Kidney (tissue), 14 donors: ENCODE measurements around the gene ELMOD2. TPM values are rescaled to one million over a fixed set of nuclear protein-coding genes. Genes with fewer than 3 reads are reported as not detected.
"Not testable (repeated sequence)": the region's sequence is repeated elsewhere in the genome, so short reads cannot be mapped to it uniquely, and the experiment has no call there.

Experiments
- DNase-seq, 5 donors: peaks; one replicate each; pipeline ENCODE4 v3.0.0-alpha.2; 2013 to 2020
- FAIRE-seq: peaks from 2 replicates; lab custom pipeline; 2012; peaks lifted over from hg19 to GRCh38; lab: Jason Lieb, UNC
- H3K27ac ChIP-seq, 2 donors: one replicate each; pipeline ENCODE4 v1.7.0; 2013; ENCODE audit warnings: low read depth in 2 of 2, low read length in 2 of 2, inconsistent platforms in 1 of 2
- H3K27me3 ChIP-seq: one replicate; pipeline ENCODE4 v1.7.1; 2013; ENCODE audit warnings: low read length, inconsistent platforms; ENCODE audit not compliant: control insufficient read depth, insufficient read depth
- H3K36me3 ChIP-seq, 3 donors: one replicate each; pipeline versions ENCODE4 v1.7.0 to v1.7.1; 2013; ENCODE audit warnings: low read length in 3 of 3, control low read depth in 1 of 3, inconsistent platforms in 1 of 3; ENCODE audit not compliant: insufficient read depth in 3 of 3, control insufficient read depth in 2 of 3
- H3K4me1 ChIP-seq, 3 donors: one replicate each; pipeline versions ENCODE4 v1.7.0 to v1.7.1; 2013; ENCODE audit warnings: low read length in 3 of 3, inconsistent platforms in 1 of 3, low read depth in 1 of 3; ENCODE audit not compliant: control insufficient read depth in 2 of 3, insufficient read depth in 2 of 3
- H3K4me3 ChIP-seq, 3 donors: one replicate each; pipeline versions ENCODE4 v1.7.0 to v1.8.1; 2013; ENCODE audit warnings: low read length in 3 of 3, control low read depth in 1 of 3, inconsistent platforms in 1 of 3
- H3K9ac ChIP-seq, 3 donors: one replicate each; pipeline versions ENCODE4 v1.7.0 to v1.7.1; 2013; ENCODE audit warnings: low read length in 3 of 3, control low read depth in 1 of 3, inconsistent platforms in 1 of 3
- H3K9me3 ChIP-seq, 3 donors: one replicate each; pipeline versions ENCODE4 v1.7.0 to v1.7.1; 2013; ENCODE audit warnings: low read length in 3 of 3, control low read depth in 1 of 3, inconsistent platforms in 1 of 3; ENCODE audit not compliant: control insufficient read depth in 2 of 3, insufficient read depth in 1 of 3
- CTCF ChIP-seq: IDR thresholded peaks from 3 replicates; pipeline ENCODE4 v1.5.1; 2012; ENCODE audit warnings: mild to moderate bottlenecking, moderate library complexity, borderline replicate concordance; ENCODE audit not compliant: insufficient read depth; ENCODE audit errors: extremely low read depth
- intact Hi-C: fragments of 100-400 bp; cut with DNase I; formaldehyde crosslinking; loops from one replicate; pipeline ENCODE4 v1.11.1; 2022
- polyA plus RNA-seq: library from polyadenylated mRNA; stranded (reverse); fragments of 350-450 nt; fragmentation: Illumina TruSeq; extraction: RNeasy Lipid Tissue Mini Kit (QIAGEN cat#74804); gene quantifications from one replicate; pipeline ENCODE4 v1.2.3, GENCODE V29; 2014; ENCODE audit warnings: low read depth, low replicate concordance; ENCODE audit not compliant: insufficient read depth
- total RNA-seq: library from RNA; stranded (reverse); fragmentation: NEBNext Ultra II Directional; extraction: Animal tissue kit (Norgen Biotek cat#: 25700); gene quantifications from one replicate; pipeline ENCODE4 v1.2.1, GENCODE V29; 2021
- donor health status: control.
- donor health status: control.
- donor health status: control.
- donor health status: control.
- donor health status: control.
- donor health status: DM: yes; HTN: yes; CAD: no.
- donor health status: Normal renal cell carcinoma (clear cell type).

ELMOD2 gene
- total and polyA plus RNA-seq, 2 donors from 2014 or later: 13.3 to 25.6 TPM

- intact Hi-C loops: no loop called here
- no peak for FAIRE-seq
- TF ChIP-seq CTCF: no peak
- Histone ChIP-seq H3K36me3 (no peaks in the 10 kb centered on the region), H3K4me1 (no peaks in the 10 kb centered on the region), H3K9ac (no peak overlapping the region), H3K4me3 (no peak overlapping the region), H3K9me3 (no peaks in the 10 kb centered on the region), H3K27ac (no peak overlapping the region), H3K27me3 (peaks cover 14% of the 10 kb centered on the region)
- DNase-seq: no peak
Observed at GRCh38 chr4:140499391-140499790, 24.6 kb upstream of the ELMOD2 start.

- DNase-seq (no peak), FAIRE-seq (no peak)
- H3K27me3 ChIP-seq: peaks cover under 1% of the 10 kb centered on the region
- no peaks in the 10 kb centered on the region for H3K9me3 ChIP-seq
- H3K4me1 ChIP-seq: no peaks in the 10 kb centered on the region
- intact Hi-C loops: no loop called here
- no peak overlapping the region for H3K27ac ChIP-seq
- H3K36me3 ChIP-seq: no peaks in the 10 kb centered on the region
- no peak overlapping the region for H3K9ac ChIP-seq
- TF ChIP-seq CTCF: no peak
- H3K4me3 ChIP-seq: no peak overlapping the region
Observed at GRCh38 chr4:140504261-140504660, 19.7 kb upstream of the ELMOD2 start.

- intact Hi-C loops, H3K36me3 ChIP-seq, DNase-seq, H3K4me1 ChIP-seq, FAIRE-seq, H3K27ac ChIP-seq, H3K9me3 ChIP-seq, H3K9ac ChIP-seq, H3K27me3 ChIP-seq, H3K4me3 ChIP-seq: not testable (repeated sequence)
Observed at GRCh38 chr4:140513765-140514164, 10.2 kb upstream of the ELMOD2 start.

GRCh38 chr4:140515423-140515822 lies 8.5 kb upstream of the ELMOD2 start:
- no peak for FAIRE-seq
- TF ChIP-seq CTCF: no peak
- no peak for DNase-seq
- Histone ChIP-seq H3K27ac (no peak overlapping the region), H3K36me3 (no peaks in the 10 kb centered on the region), H3K4me3 (no peak overlapping the region), H3K9ac (no peak overlapping the region), H3K27me3 (no peaks in the 10 kb centered on the region), H3K9me3 (no peaks in the 10 kb centered on the region), H3K4me1 (no peaks in the 10 kb centered on the region)
- intact Hi-C loops: no loop called here
